ENCODE measurements around the gene RAPGEF2. TPM values are rescaled to one million over a fixed set of nuclear protein-coding genes. Genes with fewer than 3 reads are reported as not detected.

The RAPGEF2 gene
- total and polyA plus RNA-seq, 2 of the 8 experiments (the other 6 are each of a cell fraction or from before 2014, with no cell fraction given), result 24.4 to 48.6 TPM

GRCh38 chr4:159121371-159121770, 18.5 kb downstream of the RAPGEF2 start:
- H3K23ac ChIP-seq (ENCODE audit: insufficient read length), result no peak overlapping the region
- no peaks in the 10 kb centered on the region for H4K20me1 ChIP-seq (replicated peaks in 1 of 2; ENCODE audit: control insufficient read depth in 1 of 2, insufficient read depth in 2 of 2, low read length in 2 of 2)
- no peaks in the 10 kb centered on the region; a peak in 1 of 4 replicates for H3K9me3 ChIP-seq (ENCODE audit: insufficient read depth in 2 of 2, low read depth in 1 of 2, low read length in 1 of 2)
- H3K4ac ChIP-seq (replicated peaks; ENCODE audit: insufficient read length, low read depth, low read length), result no peak overlapping the region
- DNase-seq (ENCODE audit: low read depth in 1 of 2, low spot score in 2 of 2) (no peak), FAIRE-seq (no peak)
- H3K79me1 ChIP-seq (ENCODE audit: low read depth, low read length), result peaks cover 3% of the 10 kb centered on the region
- no peaks in the 10 kb centered on the region; a peak in 2 of 7 replicates for H3K4me1 ChIP-seq (replicated peaks in 1 of 4; ENCODE audit: control insufficient read depth in 3 of 4, insufficient read depth in 4 of 4, low read length in 3 of 4)
- no peak overlapping the region for H2BK12ac ChIP-seq (ENCODE audit: low read depth, low read length)
- H3K27me3 ChIP-seq (replicated peaks in 1 of 4; ENCODE audit: control insufficient read depth in 3 of 4, extremely low read depth in 1 of 4, insufficient read depth in 3 of 4, low read length in 3 of 4), result no peaks in the 10 kb centered on the region
- peaks cover 0 to 89% of the 10 kb centered on the region in 2 experiments; a peak in 3 of 4 replicates for H3K79me2 ChIP-seq (ENCODE audit: control insufficient read depth in 1 of 2, insufficient read depth in 2 of 2, low read length in 2 of 2)
- no peak for TF ChIP-seq ATF3 (IDR thresholded peaks at IDR 0.05; ENCODE audit: insufficient read depth, low read depth, low read length)
- no peak for TF ChIP-seq CREB1 (IDR thresholded peaks at IDR 0.05)
- H3K14ac ChIP-seq (ENCODE audit: insufficient read length), result no peak overlapping the region
- H3K23me2 ChIP-seq (ENCODE audit: low read depth, low read length), result no peaks in the 10 kb centered on the region
- 95% methylated on average over 2 of the region's 2 CpGs; no CpG with 5 or more reads in 1 of the 2 experiments for WGBS, 2 experiments (ENCODE audit: extremely low coverage in 1 of 2, insufficient coverage in 1 of 2, insufficient read length in 1 of 2, insufficient replicate concordance in 2 of 2, low coverage in 1 of 2, low lambda C conversion rate in 2 of 2, missing lambda C conversion rate in 1 of 2)
- no peak overlapping the region for H3K4me2 ChIP-seq (ENCODE audit: insufficient read depth in 1 of 2, low read depth in 2 of 2, low read length in 2 of 2)
- no peak overlapping the region for H4K91ac ChIP-seq (replicated peaks; ENCODE audit: insufficient read length, low read length)
- H4K5ac ChIP-seq (ENCODE audit: insufficient read length, low read depth, low read length), result no peak overlapping the region
- H2BK120ac ChIP-seq (replicated peaks; ENCODE audit: low read depth, low read length), result no peak overlapping the region
- no peak overlapping the region for H3K4me3 ChIP-seq (ENCODE audit: extremely low read depth in 1 of 4, insufficient read depth in 2 of 4, low read depth in 3 of 4, low read length in 4 of 4)
- H2AK5ac ChIP-seq (ENCODE audit: low read depth, low read length), result no peak overlapping the region
- POLR2A ChIA-PET (ENCODE audit: partially characterized antibody), result interaction anchor here (0.6 to 1.0 kb wide), 2 partner anchors 18 to 51 kb away, joined by 3 read pairs; no protein-coding TSS in a partner anchor
- H2BK5ac ChIP-seq (ENCODE audit: low read depth, low read length), result no peak overlapping the region
- H3K9ac ChIP-seq (replicated peaks in 1 of 4; ENCODE audit: extremely low read depth in 1 of 4, low read depth in 3 of 4, low read length in 3 of 4), result no peak overlapping the region
- no peak overlapping the region for H2BK20ac ChIP-seq (ENCODE audit: low read length)
- no peak overlapping the region for H4K8ac ChIP-seq (ENCODE audit: extremely low read depth, insufficient read depth, low read length)
- H2BK15ac ChIP-seq (ENCODE audit: low read length), result no peak overlapping the region
- H3K18ac ChIP-seq (ENCODE audit: extremely low read depth, low read length), result no peak overlapping the region
- H3K36me3 ChIP-seq (ENCODE audit: control insufficient read depth in 2 of 4, insufficient read depth in 4 of 4, low read length in 3 of 4), result peaks cover 0 to 4% (median 1%) of the 10 kb centered on the region in 4 experiments; a peak in 2 of 8 replicates
- H3K27ac ChIP-seq (ENCODE audit: low read depth, low read length), result no peak overlapping the region
- H3K56ac ChIP-seq (replicated peaks; ENCODE audit: insufficient read length, low read depth, low read length), result no peak overlapping the region
- CTCF ChIA-PET (ENCODE audit: partially characterized antibody), result interaction anchor here (1.2 to 1.6 kb wide), 4 partner anchors 11 to 270 kb away, joined by 3 to 7 read pairs (median 4); no protein-coding TSS in a partner anchor
- H2AFZ ChIP-seq (ENCODE audit: low read length), result no peak overlapping the region

Measured in H1 (cell line).